Epithelial cell of proximal tubule (primary cell): ENCODE data around the gene FNBP1L. TPM values are rescaled to one million over a fixed set of nuclear protein-coding genes. Genes with fewer than 3 reads are reported as not detected.

Experiments
- DNase-seq: peaks from one replicate; pipeline ENCODE4 v3.0.0-alpha.2; 2011; ENCODE audit warnings: low read depth
- H3K4me3 ChIP-seq: 2 replicates; pipeline ENCODE4 v1.5.1; 2011; ENCODE audit warnings: low read depth, mild to moderate bottlenecking, low read length
- total RNA-seq: library from RNA; depleted of rRNA; stranded (reverse); fragments of >200 nt; gene quantifications from 2 replicates; pipeline ENCODE4 v1.2.3, GENCODE V29; 2015
- TF ChIP-seq, protein P1 (sequence below): conservative IDR thresholded peaks from 2 replicates; pipeline ENCODE4 v1.5.1; 2012; ENCODE audit warnings: low read depth, mild to moderate bottlenecking, low read length

The FNBP1L gene
- total RNA-seq, 1 donor from 2014 or later = 37.6 TPM

DNA sequence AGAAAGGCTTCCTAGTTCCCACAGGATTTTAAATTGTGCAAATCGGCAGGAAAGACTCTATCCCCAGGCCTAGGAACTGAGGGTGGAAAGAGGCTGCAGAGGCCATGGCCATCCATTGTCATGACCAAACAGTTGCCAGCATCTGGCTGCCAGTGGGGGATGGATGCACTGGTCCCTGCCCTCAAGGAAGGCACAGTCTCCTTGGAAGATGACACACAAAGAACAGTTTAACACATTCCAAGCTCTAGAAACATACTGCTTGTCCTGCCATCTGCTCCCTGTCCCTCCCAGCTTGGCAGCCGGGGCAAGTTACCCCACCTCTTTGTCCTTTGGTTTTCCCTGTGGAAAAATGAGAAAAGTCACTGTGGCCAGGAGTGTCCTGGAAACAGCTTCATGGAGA is 150.5 kb downstream of the FNBP1L start:
- TF ChIP-seq, protein P1, sequence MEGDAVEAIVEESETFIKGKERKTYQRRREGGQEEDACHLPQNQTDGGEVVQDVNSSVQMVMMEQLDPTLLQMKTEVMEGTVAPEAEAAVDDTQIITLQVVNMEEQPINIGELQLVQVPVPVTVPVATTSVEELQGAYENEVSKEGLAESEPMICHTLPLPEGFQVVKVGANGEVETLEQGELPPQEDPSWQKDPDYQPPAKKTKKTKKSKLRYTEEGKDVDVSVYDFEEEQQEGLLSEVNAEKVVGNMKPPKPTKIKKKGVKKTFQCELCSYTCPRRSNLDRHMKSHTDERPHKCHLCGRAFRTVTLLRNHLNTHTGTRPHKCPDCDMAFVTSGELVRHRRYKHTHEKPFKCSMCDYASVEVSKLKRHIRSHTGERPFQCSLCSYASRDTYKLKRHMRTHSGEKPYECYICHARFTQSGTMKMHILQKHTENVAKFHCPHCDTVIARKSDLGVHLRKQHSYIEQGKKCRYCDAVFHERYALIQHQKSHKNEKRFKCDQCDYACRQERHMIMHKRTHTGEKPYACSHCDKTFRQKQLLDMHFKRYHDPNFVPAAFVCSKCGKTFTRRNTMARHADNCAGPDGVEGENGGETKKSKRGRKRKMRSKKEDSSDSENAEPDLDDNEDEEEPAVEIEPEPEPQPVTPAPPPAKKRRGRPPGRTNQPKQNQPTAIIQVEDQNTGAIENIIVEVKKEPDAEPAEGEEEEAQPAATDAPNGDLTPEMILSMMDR = no peak
- DNase-seq = no peak
- no peak overlapping the region for H3K4me3 ChIP-seq

DNA sequence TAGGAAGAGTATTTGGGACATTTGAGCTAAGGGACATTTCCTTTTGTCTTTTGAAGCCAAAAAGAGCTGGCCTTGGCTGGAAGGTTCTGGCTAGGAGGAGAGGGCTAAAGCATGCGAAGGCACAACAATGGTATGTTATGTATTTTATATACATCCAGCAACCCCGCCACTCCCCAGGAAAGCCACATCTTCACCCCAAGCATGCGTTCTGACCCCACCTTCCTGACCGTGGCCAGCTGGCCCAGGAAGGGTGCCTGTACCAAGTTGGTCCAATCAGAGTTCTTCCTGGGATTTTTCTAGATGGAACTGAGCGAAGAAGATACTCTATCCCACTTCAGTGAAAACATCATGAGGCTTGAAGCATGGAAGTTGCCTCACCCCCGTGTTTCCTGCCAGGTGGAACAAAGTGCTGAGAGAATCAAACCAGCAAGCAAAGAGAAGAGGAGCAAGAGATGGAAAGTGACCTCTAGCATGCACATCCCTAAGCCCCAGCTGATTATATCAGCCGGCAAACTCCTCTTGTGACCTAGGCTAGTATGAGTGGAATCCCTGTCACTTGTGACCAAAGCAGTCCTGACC is 151.0 kb downstream of the FNBP1L start:
- TF ChIP-seq, protein P1 = no peak
- H3K4me3 ChIP-seq = no peak overlapping the region
- DNase-seq = no peak

DNA sequence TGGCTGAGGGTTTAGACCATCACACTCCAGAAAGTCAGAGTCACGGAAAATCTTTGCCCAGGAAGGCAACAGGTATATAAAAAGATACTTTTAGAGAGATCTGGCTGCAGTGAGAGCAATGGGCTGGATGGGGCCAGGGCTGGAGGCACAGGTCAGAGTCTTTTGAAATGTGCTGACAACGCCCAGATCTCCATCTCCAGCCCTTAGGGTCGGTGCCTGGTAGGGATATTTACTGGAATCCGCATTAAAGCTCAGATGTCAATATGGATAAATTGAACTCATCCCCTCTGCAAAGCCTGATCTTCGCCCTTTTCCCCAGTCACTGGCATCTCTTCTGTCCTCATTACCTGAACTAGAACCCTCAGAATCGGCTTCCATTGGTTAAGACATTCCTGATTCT is 151.6 kb downstream of the FNBP1L start:
- H3K4me3 ChIP-seq = no peak overlapping the region
- TF ChIP-seq, protein P1 = no peak
- no peak for DNase-seq

DNA sequence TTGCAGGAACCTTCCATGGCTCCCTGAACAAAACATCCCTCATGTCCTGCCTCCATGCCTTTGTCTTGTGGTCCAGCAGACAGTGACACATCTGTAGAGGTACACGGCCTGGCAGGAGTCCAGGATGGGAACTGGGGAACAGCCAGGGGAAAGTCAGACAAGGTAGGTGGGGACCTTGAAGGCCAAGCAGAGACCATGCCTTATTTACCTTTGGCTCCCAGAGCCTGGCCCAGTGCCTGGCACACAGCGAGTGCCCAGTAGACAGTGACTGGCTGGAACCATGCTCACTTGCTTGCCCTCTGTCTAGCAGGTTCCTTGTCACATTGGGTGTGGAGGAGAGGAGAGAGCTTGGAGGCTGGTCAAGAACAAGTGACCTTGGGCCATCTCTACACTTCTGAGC is 152.7 kb downstream of the FNBP1L start:
- H3K4me3 ChIP-seq = no peak overlapping the region
- no peak for DNase-seq
- TF ChIP-seq, protein P1 = no peak

DNA sequence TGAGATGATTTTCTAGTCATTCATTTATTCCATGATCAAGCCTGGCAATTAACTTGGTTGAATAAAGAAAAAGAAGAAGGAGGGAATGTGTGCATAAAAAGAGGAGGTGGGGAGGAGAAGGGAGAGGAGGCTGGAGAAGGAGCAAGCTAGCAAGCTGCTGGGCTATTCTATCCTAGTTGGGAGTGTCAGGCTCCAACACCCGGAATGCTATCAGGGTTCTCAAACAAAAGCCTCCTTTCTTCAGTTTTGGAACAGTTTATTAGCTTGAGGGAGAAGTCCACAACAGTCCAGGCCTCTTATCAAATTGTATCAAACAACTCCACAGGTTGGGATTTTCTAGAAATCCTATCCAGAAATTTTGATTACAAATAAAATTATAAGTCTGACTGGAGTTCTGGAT is 153.8 kb downstream of the FNBP1L start:
- no peak for DNase-seq
- TF ChIP-seq, protein P1 = no peak
- H3K4me3 ChIP-seq = no peak overlapping the region

DNA sequence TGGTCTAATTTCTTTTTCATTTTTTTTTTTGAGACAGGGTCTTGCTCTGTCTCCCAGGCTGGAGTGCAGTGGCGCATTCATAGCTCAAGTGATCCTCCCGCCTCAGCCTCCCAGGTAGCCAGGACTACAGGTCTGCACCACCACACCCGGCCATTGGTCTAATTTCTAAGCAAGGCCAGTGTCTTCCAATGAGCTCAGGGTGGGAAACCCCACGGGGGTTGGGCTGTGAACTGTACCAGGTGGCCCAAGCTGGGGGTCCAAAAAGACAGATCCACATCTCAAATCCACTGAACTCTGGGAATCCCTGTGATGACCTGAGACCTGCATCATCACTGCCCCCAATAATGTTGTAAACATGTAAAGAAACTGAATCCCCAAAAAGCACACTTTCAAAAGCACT is 154.2 kb downstream of the FNBP1L start:
- TF ChIP-seq, protein P1 = no peak
- DNase-seq = no peak
- H3K4me3 ChIP-seq = no peak overlapping the region

DNA sequence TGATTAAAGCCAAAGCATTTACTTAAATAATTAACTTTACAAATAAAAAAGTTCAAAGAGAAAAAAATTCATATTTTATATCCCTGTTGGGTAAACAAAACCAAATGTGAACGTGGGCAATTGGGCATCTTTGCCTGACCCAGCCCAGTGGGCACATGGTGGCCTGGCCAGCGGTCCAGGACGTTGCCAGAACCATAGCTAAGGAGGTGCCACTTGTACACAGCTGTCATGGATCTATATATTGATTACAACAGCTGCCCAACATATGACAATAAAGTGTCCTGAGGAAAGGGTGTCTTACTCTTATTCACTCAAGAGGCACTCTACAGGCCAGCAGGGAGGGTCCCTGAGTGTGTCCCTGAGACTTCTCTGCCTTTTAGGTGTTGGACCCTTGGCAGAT is 155.2 kb downstream of the FNBP1L start:
- TF ChIP-seq, protein P1 = no peak
- no peak for DNase-seq
- no peak overlapping the region for H3K4me3 ChIP-seq
